Fibroblast of skin of right biceps (primary cell): ENCODE results near the gene GPC3.
"Not testable (repeated sequence)": the region's sequence is repeated elsewhere in the genome, so short reads cannot be mapped to it uniquely, and the experiment has no call there.

Source experiments
- DNase-seq: peaks from one replicate; pipeline ENCODE4 v3.0.0-alpha.2; 2013

Gene GPC3

DNA sequence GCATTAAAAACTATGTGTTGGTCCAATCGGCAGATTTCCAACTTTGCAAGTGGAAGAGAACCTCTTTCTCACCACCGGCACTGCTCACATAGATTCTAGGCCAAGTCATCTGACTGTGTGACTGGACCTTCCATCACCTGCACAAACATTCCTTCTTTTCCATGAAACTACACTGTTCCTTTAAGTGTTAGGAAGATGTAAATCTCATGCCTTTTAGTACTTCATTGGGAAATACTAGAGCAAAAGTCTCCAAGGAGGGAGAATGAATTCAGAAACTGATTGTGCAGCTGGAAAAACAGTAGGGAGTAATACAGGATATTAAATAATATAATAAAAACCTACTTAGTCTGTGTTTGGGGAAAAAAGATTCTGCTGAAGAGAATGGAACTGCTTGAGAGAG is 238.2 kb downstream of the GPC3 start:
- DNase-seq: no peak

DNA sequence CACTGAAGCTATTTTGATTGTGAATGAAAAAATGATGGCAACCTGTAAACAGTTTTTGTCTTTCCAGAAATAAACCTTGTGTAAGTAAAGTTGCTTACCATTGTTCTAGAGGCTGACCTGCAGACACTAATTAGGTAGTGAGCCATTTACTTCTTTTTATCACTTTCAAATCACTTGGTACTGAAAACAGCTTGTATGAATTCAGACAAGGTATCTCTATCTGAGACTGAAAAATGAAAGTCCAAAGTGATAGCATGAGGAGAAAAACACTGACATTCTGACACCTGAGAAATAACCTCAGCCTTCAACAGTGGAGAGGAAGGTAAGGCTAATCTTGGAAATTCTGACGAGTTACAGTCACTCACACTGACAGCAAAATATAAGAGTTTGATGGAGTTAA is 238.8 kb downstream of the GPC3 start:
- no peak for DNase-seq

DNA sequence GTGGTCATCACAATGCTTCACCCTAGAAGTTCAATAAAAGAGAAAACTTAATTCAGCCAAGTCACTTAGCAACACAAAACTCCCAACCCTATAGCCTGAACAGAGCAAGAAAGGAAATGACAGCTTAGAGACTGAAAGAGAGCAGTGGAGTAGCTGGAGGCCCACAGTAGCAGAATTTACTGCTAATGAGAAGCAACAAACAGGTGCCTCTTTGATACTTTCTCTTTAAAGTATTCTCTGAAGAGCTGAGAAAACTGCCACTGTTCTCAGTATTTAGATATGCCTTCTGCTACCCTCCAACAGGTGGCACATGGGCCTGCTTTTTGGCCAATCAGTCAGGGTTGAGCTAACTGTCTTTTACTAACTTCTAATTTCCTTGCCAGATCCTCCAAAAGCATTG is 240.0 kb downstream of the GPC3 start:
- DNase-seq: no peak

DNA sequence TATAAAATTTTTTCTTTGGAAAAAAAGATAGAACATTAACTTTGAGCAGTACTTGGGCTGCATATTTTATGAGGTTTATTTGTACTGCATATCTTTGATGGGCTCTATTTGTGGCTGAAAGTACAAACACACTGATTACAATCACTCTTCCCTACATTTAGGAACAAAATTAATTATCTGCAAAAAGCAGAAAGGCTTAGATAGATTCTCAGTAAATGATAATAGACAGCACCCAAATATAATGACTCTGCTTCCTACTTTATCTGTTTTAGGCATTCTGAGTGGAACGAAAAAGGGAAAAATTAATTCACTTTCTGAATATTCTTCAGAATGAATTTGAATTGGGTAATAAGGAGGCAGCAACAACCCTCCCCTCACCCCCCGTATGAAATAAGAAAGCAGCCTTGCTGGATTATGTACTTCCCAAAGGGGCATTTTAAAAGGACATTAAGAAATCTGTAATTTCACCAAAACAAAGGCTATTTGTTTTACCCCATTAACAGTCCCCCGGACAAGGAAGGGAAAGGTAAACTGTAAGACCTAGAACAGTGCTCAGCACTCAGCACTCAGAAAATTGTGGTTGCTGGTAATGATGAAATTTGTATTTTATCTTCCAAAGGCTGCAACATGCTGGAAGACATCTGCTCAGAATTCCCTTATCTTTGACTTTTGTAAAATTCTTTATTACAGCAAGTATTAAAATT is 242.6 kb downstream of the GPC3 start:
- no peak for DNase-seq

DNA sequence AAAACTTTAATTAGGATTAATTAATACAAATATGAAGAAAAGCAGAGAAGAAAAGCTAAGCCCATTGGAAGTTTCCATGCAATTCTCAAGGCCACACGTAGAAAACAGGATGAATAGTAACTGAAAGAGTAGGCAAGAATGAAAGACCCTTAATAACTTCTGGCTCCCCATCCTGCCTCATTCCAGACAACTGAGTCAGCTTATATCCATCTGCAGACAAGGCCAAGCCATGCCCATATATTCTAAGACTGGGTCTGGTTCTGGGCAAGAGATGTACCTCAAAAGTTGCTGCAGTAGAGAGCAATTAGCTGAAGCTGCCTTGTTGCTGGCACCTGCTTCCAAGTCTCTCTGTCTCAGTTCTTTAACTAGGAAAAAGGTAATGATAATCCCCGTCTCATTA is 244.1 kb downstream of the GPC3 start:
- DNase-seq: peak; percentile 50

DNA sequence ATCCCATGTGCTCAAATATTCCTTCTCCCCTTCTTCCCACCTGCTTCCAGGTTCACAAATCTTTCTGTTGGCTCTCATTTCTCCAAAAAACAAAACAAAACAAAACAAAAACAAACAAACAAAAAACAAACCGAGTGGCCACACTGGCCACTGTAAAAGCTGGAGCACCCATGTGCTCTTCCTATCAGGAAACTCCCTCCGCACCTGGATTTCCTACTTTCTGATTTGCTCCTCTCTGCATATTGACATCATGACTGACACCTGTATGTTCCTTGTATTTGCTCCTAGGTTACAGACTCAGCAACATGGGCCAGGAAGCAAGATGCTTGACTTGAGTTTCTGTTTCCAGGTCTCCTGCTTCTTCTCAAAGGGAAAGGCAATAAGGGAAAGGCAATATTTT is 258.8 kb downstream of the GPC3 start:
- DNase-seq: no peak

DNA sequence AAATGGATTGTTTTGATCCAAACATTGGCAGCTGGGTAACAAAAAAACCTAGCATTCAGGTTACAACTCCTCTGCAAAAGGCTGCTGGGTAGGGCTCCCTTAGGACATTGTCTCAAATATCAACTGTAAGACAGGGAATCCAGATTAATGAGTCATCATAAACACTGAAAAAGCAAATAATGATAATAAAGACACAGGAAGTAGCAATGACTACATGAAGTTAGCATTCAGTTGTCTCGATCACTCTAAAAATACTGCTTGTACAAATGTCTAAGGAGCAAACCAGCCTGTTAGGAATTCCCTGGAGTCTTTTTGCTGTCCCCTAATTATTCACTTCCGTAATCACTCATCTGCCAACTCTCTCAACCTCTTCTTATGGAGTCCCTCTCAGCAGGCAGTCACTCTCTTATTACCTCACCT is 259.2 kb downstream of the GPC3 start:
- peak; percentile 82 for DNase-seq

DNA sequence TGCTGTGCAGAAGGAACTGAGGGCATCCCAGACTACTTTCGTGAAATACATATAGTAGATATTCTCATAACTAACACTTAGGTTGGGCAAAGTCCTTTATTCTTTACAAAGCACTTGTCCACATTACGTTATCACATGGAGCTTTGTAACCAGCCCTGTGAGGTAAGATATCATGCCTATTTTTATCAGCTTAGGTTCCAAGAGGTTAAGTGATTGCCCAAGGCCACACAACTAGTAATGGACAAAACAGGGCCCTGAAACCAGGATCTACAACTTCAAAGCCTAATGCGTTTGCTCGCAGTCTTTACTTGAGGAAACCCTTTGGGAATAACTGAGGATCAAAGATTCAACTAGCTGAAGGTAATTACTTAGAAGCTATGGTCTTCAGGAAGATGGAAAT is 261.5 kb downstream of the GPC3 start:
- DNase-seq: no peak

DNA sequence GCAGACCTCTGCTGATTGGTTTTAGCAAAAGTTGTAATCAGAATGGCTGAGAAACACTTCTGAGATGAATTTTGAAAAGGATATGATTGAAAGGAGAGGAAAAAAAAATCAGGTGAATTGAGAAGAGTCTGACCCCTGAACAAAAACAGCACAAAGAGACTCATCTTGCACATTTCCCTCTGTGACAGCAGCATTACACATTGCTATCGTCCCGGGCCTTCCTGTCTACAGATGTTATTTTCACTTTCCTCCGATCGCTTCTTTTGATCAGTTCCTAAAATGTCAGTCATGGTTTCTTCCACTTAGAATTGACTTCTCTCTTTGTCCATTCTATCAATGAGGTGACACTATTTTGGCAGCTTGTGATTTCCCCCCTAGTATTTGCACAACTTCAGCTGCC is 262.6 kb downstream of the GPC3 start:
- DNase-seq: no peak

DNA sequence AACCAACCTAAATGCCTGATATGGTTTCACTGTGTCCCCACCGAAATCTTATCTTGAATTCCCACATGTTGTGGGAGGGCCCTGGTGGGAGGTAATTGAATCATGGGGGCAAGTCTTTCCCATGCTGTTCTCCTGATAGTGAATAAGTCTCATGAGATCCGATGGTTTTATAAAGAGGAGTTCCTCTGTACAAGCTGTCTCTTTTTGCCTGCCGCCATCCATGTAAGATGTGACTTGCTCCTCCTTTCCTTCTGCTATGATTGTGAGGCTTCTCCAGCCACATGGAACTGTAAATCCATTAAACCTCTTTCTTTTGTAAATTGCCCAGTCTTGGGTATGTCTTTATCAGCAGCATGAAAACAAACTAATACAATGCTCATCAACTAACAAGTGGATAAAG is 265.1 kb downstream of the GPC3 start:
- not testable (repeated sequence) for DNase-seq

DNA sequence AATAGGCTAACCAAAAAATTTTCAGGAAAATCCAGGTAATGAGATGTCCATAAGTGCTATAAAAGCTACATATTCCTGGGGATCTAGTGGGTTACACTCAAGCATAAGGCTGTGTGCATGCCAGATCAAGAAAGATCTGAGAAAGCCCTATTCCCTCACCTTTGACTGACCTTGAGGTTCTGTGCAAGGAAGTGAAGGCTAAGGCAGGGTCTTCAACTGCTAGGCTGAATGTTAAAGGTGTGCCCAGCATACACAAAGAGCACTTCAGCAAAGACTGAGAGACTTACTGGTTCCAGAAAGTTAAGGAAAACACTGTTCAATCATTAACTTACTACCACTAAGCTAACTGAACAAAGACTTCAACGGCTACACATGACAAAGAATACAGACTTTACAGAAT is 269.7 kb downstream of the GPC3 start:
- DNase-seq: no peak

DNA sequence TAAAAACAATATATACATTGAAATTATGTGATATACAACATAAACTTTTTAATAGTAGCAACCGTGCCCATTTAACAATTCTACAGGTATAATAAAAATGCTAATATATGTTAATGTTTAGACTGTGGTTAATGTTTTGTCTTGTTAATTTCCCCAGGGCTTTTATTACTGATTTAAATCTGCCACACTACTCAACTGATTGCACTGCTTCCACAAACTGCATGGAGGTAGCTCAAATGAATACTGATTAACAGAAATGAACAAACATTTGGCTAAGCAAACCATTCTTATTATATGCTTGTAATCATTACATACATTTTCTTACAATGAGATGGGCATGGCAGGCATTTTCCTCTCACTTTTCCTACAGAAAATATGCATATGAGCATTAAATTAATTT is 275.9 kb downstream of the GPC3 start:
- no peak for DNase-seq

DNA sequence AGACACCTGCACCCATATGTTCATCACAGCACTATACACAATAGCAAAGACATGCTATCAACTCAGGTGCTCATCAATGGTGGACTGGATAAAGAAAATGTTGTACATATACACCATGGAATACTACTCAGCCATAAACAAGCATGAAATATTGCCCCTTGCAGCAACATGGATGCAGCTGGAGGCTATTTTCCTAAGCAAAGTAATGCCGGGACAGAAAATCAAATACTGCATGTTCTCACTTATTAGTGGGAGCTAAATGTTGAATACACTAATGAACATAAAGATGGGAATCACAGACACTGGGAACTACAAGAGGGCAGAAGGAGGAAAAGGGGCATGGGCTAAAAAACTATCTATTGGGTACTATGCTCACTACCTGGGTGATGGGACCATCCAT is 278.5 kb downstream of the GPC3 start:
- no peak for DNase-seq

DNA sequence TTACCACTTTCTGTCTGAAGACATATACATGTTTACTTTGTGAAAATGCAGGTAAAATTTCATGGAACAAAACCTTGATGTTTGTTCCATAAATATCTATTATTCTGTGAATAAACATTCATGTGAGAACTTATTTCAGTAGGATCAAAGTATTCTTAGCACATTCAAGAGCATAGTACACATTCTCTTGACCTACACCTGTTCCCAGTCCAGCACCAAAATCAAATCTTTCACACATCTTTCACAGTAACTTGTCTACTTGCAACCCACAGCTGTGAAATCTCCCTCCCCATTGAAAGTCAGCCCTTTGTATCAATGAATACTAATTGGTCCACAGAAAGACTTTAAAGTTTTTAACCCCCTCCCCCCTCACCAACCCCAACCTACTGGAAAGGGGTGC is 283.2 kb downstream of the GPC3 start:
- no peak for DNase-seq

DNA sequence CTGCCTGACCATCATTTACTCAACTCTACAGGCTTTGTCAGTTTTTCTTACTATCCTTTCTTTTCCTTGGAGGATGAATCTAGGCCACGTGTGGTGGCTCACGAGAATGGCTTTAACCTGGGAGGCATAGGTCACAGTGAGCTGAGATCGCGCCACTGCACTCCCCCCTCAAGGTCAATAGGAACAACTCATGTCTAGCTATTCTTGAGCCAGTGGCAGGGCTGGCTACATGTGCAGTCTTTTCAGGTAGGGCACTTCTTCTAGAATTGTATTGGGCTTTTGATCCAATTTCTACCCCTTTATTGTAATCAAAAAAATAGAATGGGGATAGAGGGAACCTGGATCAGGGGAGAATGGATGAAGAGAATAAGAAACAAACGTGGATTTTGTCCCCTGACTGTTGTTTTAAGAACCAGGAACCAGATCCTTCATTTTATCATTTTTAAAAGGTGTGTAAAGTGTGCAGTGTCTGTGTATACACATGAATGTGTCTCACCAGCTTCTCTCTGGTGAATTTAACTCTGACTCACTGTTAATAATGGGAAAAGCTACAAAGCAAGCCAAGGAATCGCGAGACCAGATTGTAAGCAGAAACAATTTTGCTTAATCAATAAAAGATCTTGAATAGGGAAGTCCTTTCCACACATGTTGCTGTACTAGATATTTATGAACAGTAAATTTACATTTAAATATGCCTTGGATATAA is 286.2 kb downstream of the GPC3 start:
- DNase-seq: peak; percentile 0

DNA sequence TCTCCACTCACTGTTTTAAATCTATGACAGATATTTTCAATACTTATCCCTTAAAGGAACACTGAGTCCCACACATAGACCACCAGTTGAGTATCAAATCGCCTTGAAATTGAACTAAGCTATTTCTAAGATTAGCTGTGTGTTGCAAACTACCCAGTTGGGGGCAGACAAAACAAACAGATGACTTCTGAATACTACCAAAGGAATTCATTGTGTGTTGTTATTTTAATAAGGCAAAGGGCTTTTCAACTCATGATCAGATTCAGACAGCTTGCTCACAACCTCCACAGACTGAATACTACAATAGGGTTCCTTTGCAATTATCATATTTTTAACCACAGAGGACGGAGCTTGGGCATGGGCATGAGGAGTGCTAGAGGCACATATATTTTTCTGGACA is 287.1 kb downstream of the GPC3 start:
- DNase-seq: peak; percentile 42

DNA sequence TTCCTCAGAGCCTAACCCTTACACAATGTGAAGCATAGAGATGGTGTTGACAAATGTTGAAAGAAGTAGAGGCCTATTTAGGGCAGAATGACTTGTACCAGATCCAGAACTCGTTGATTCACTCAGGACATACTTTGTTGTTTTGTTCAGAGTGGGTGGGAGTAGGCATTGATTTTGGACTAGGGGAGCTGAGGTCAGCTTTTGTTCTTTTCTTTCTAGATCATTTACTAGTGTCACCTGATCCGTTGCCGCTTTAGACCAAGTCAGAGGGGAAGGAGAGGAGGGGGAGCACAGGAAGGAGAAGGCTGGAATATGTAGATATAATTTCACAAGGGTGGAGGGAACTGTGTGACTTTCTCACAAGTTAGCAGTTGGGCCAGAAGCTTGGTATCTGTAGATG is 287.7 kb downstream of the GPC3 start:
- DNase-seq: no peak

DNA sequence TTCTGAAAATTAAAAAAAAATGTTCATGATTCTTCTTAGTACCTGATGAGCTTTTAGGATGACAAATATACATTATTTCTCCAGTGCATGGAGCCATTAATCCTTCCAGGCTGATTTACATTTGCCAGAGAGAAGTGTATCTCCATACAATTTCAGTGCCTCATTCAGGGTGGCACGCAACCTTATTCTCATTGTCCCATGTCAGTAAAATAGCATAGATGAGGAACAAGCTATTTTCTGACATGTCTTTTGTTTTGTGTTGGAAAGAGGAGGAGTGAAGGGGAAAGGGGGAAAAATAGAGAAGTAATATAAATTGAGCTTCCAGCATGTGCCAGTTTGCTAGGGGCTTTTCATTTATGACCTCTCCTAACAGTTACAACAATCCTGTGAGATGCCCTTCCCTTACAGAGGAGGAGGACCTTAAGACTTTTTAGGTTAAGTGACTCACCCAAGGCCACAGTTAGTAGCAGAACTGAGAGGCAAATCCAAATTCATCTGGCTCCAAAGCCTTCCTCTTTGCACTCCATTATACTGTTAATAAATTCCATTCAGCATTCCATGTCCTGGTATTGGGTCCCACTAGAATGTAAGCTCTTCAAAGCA is 295.3 kb downstream of the GPC3 start:
- no peak for DNase-seq

DNA sequence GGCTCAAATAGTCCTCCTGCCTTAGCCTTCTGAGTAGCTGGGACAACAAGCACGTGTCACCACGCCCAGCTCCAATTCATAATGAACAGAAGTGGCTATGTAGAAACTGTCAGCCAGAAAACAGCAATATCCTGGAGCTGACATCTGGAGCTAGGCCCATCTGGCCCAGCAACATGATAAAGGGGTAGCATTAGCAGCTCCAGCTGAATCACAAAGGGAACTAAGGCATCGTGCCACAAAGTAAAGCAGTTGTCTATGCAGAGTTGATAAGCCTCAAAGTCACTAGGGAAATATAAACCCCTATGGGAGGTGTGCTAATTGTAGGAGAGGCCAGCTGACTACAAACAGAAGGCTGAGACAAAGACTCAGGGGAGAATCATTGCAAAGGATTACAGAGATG is 299.6 kb downstream of the GPC3 start:
- DNase-seq: no peak

DNA sequence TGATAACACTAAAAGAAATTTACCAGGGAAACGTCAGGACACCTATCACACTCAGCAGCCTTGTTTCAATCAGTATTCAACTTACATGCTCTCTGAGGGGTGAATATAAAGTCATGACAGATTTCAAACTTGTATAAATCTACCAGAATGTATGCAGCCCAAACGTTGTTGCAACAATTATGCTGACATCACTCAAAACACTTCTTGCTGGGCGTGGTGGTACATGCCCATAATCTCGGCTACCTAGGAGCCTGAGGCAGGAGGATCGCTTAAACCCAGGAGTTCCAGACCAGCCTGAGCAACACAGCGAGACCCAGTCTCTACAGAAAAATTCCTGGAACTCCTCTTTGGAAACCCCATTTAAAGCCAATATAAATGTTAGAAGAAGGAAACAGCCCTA is 303.5 kb downstream of the GPC3 start:
- DNase-seq: no peak

DNA sequence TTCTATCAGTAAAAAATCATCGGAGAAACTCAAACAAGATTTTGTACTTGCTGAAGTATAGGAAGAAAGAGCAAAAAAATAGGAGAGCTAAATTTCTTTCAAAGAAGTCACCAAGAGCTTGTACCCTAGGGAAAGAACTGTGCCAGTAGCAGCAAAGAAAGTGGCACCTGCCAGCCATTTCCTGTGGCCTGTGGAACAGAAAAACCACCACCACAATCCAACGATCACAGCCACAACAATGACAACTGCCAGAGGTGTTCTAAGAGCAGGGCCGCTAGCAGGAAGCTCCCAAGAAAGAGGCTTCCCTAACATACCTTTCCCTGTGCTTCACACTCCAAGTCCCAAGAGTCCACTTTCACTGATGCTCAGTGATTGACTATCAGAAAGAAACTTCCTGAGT is 304.0 kb downstream of the GPC3 start:
- no peak for DNase-seq

DNA sequence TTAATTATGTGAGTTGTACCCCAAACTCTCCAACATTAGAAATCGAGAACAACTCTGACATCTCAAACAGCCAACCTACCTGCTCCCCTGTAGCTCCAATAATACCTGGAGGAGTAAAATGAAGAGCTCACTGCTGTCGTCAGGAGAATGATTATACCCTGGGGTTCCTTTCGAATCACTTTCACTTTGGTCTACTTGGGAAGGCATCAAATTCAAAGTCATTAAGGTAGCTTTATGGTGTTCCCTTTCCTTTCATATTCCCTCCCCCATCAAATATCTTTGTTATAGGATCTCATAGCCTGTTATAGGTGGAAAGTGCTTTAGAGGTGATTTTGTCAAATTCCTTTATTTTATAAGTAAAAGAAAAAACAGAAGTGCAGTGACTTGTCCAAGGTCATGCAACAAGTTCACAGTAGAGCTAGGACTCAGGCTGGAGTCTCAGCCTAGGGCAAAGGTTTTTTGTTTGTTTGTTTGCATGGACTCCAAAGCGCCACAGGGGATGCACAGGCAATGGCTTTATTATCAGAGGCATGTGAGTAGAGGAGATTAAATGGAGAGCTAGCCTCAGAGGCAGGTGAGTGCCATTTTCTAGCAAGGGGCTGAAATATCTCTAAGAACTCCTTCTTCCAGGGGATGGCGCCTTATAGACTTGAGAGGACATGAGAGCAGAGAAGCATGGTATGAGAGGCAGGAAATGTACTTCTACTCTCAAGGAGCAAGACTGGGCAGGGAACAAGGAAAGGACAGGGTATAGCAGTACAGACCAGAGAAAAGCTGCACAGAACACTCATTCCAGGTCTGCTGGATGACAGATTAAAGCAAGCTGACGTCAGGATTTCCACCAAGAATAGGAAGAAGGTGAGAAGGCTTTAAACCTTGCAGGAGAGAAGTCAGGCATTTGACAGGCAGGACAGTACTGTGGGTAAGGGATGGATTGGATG is 308.0 kb downstream of the GPC3 start:
- DNase-seq: no peak
